Gastrocnemius medialis (tissue), 4 donors: ENCODE measurements around the gene EVX2.

Experiments used
- POLR2A ChIP-seq, 2 donors: fragments of 450-650 bp; IDR thresholded peaks; one replicate each; pipeline ENCODE4 v1.6.1; 2017; ENCODE audit warnings: antibody characterized with exemption in 2 of 2, mild to moderate bottlenecking in 2 of 2, moderate library complexity in 2 of 2
- TF ChIP-seq, protein P1 (sequence below), 5 experiments: fragments of 450-650 bp in 3 of 5; fragments of 200-600 bp in 2 of 5; sonication (generic) in 2 of 5; IDR thresholded peaks in 4 of 5; conservative IDR thresholded peaks in 1 of 5; 1 replicate in 4 of 5; 2 replicates in 1 of 5; pipeline ENCODE4 v1.5.1; 2016 to 2019; ENCODE audit warnings: antibody characterized with exemption in 5 of 5, mild to moderate bottlenecking in 3 of 5, moderate library complexity in 3 of 5

DNA sequence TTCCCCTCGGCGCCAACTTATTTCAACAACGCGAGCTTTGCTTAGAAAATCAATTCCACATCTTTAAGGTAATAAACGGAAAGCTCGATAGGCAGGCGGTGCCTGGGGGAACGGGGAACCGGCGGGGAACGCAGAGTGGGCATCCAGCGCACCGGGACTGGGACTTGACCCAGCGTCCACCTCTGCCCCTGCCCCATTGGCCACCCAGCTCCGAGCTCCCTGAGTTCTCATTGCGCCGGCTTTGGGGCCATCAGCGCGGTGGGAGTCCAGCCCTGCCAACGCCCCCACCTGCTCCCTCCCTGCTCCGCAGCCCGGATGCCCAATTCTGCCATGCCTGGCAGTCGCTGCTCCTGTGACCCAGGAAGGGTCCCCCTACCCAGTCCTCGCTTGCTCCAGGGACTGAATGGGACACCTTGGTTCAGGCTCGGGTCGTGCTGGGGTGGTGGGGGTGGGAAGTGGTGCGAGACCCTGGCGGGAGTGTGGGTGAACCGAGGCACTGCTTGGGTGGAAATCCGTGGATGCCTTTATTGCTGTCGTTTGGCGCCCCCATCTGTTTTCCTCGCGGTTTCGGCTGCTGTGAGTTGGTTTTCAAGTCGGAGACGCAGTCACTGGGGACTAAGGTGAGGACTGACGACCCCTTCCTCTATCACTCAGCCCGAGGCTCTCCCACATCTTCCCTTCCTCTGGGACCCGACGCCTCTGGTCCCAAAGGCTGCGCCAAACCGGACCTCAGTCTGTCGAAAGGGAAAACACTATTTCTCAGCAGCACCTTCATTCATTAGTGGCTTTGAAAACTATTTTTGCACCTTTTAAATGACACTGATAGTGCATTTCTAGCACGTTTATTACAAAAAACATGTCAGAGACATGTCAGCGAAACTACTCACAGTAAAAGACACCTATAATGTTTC lies 2.4 kb upstream of the EVX2 start:
- TF ChIP-seq, protein P1, sequence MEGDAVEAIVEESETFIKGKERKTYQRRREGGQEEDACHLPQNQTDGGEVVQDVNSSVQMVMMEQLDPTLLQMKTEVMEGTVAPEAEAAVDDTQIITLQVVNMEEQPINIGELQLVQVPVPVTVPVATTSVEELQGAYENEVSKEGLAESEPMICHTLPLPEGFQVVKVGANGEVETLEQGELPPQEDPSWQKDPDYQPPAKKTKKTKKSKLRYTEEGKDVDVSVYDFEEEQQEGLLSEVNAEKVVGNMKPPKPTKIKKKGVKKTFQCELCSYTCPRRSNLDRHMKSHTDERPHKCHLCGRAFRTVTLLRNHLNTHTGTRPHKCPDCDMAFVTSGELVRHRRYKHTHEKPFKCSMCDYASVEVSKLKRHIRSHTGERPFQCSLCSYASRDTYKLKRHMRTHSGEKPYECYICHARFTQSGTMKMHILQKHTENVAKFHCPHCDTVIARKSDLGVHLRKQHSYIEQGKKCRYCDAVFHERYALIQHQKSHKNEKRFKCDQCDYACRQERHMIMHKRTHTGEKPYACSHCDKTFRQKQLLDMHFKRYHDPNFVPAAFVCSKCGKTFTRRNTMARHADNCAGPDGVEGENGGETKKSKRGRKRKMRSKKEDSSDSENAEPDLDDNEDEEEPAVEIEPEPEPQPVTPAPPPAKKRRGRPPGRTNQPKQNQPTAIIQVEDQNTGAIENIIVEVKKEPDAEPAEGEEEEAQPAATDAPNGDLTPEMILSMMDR (IDR thresholded peaks at IDR 0.05 in 4 of 5, conservative IDR thresholded peaks at IDR 0.05 in 1 of 5) = peak in 4 of 5 experiments; percentile 29 to 54 (median 46)
- TF ChIP-seq POLR2A (IDR thresholded peaks at IDR 0.05) = no peak
